DOHH2 (cell line): ENCODE data around the gene LRRC46.

Experiments used
- CTCF ChIP-seq: fragments of 200-600 bp; sonication (generic); IDR thresholded peaks from one replicate; pipeline ENCODE4 v1.5.1; 2014; ENCODE audit warnings: antibody characterized with exemption, mild to moderate bottlenecking, low read depth, low read length; ENCODE audit not compliant: poor library complexity, severe bottlenecking
- EZH2phosphoT487 ChIP-seq: fragments of 200-600 bp; sonication (generic); IDR thresholded peaks from 2 replicates; pipeline ENCODE4 v1.6.1; 2017; ENCODE audit warnings: borderline replicate concordance, mild to moderate bottlenecking, antibody characterized with exemption, low read length, moderate library complexity, mixed read lengths

- TF ChIP-seq CTCF, result no peak
- no peak for TF ChIP-seq EZH2phosphoT487
Measured at GRCh38 chr17:47875011-47875985, 43.8 kb downstream of the LRRC46 start.
